Mucosa of stomach (tissue), 1 donor: ENCODE data around the gene CIDEC.

Source experiments
- H3K27me3 ChIP-seq: one replicate; pipeline ENCODE4 v1.7.0; 2013; ENCODE audit warnings: mild to moderate bottlenecking, low read length; ENCODE audit not compliant: control insufficient read depth, insufficient read depth
- H3K36me3 ChIP-seq: one replicate; pipeline ENCODE4 v1.7.0; 2013; ENCODE audit warnings: low read length; ENCODE audit not compliant: control insufficient read depth, insufficient read depth
- H3K4me1 ChIP-seq: one replicate; pipeline ENCODE4 v1.7.0; 2013; ENCODE audit warnings: mild to moderate bottlenecking, low read length; ENCODE audit not compliant: control insufficient read depth, insufficient read depth
- H3K4me3 ChIP-seq: one replicate; pipeline ENCODE4 v1.7.0; 2013; ENCODE audit warnings: low read length
- H3K9ac ChIP-seq: one replicate; pipeline ENCODE4 v1.7.0; 2013; ENCODE audit warnings: mild to moderate bottlenecking, low read length, moderate library complexity
- H3K9me3 ChIP-seq: one replicate; pipeline ENCODE4 v1.7.0; 2013; ENCODE audit warnings: mild to moderate bottlenecking, low read length, moderate library complexity; ENCODE audit not compliant: control insufficient read depth
- donor health status: Pancreatic carcinoma.

CIDEC gene

GRCh38 chr3:9879830-9880549 is at the start of gene CIDEC:
Gene CIDEC, minus strand, starts transcription at chr3:9880253. Its CDS starts 1,767 bp downstream, at chr3:9878486.
- H3K27me3 ChIP-seq: no peaks in the 10 kb centered on the region
- H3K4me1 ChIP-seq: peaks cover 24% of the 10 kb centered on the region
- H3K36me3 ChIP-seq: no peaks in the 10 kb centered on the region
- no peaks in the 10 kb centered on the region for H3K9me3 ChIP-seq
- no peak within 1 kb of the TSS for H3K9ac ChIP-seq
- no peak within 1 kb of the TSS for H3K4me3 ChIP-seq

DNA sequence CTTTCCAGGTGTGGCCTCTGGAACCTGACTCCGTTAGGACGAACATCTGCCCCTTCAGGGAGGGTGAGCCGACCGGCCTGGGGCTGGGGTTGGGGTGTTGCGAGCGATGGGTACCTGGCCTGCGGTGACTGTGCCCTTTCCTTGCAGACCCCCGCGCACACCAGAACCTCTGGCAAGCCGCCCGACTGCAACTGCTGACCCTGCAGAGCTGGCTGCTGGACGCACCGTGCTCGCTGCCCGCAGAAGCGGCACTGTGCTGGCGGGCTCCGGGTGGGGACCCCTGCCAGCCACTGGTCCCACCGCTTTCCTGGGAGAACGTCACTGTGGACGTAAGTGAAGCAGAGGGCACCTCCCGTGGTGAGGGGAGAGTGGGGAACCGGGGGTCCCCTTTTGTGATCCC is 48.1 kb upstream of the CIDEC start:
- no peaks in the 10 kb centered on the region for H3K27me3 ChIP-seq
- no peaks in the 10 kb centered on the region for H3K36me3 ChIP-seq
- no peak overlapping the region for H3K9ac ChIP-seq
- H3K4me1 ChIP-seq: peaks cover 9% of the 10 kb centered on the region
- no peaks in the 10 kb centered on the region for H3K9me3 ChIP-seq
- no peak overlapping the region for H3K4me3 ChIP-seq

DNA sequence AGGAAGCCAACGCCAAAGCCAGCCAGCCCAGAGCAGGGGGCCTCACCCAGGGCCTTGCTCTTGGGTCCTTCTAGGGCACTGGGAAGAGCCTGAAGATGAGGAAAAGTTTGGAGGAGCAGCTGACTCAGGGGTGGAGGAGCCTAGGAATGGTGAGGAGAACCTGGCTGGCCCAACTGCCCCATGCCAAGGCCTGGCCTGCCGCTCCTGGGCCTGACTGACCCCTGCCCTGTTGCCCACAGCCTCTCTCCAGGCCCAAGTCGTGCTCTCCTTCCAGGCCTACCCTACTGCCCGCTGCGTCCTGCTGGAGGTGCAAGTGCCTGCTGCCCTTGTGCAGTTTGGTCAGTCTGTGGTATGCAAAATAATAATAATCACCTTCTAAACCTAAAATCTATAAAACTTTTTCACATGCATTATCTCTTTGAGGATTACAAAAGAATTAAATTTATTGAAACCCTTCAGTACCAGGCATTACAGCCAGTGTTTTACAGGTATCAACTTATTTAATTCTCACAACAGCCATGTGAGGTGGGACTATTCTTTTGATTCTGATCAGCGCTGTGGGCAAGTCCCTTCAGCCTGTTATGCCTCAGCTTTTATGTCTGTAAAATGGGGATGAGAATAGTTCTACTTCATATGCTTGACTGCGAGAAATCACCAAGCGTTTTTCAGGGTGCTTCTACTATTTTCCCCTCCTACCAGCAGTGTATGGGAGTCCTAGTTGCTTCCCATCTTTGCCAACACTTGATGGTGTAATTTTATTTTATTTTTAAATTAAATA is 38.4 kb upstream of the CIDEC start:
- Histone ChIP-seq H3K4me3 (no peak overlapping the region), H3K9ac (no peak overlapping the region), H3K4me1 (peaks cover 42% of the 10 kb centered on the region), H3K9me3 (no peaks in the 10 kb centered on the region), H3K36me3 (no peaks in the 10 kb centered on the region), H3K27me3 (no peaks in the 10 kb centered on the region)

GRCh38 chr3:9917820-9918219 is 37.8 kb upstream of the CIDEC start:
- Histone ChIP-seq H3K27me3 (no peaks in the 10 kb centered on the region), H3K9me3 (no peaks in the 10 kb centered on the region), H3K9ac (peak overlapping the region; percentile 81), H3K36me3 (no peaks in the 10 kb centered on the region), H3K4me3 (peak overlapping the region; percentile 64), H3K4me1 (peaks cover 42% of the 10 kb centered on the region)

- Histone ChIP-seq H3K4me3 (peak within 1 kb of the TSS; percentile 64), H3K4me1 (peaks cover 46% of the 10 kb centered on the region)
These were observed 37.0 kb upstream of the CIDEC start, which contains the start of gene IL17RC for GRCh38 chr3:9916734-9917680. Gene IL17RC, plus strand, starts transcription at chr3:9917098. Its CDS starts 218 bp downstream, at chr3:9917316.

GRCh38 chr3:9916346-9916733 is 36.3 kb upstream of the CIDEC start:
- peaks cover 49% of the 10 kb centered on the region for H3K4me1 ChIP-seq
- no peaks in the 10 kb centered on the region for H3K27me3 ChIP-seq
- peaks cover 3% of the 10 kb centered on the region for H3K36me3 ChIP-seq
- H3K9me3 ChIP-seq: no peaks in the 10 kb centered on the region
- H3K4me3 ChIP-seq: peak overlapping the region; percentile 64
- peak overlapping the region; percentile 81 for H3K9ac ChIP-seq

More at GRCh38 chr3:9916734-9917680, 37.0 kb upstream of the CIDEC start, which contains the start of gene IL17RC:
- no peaks in the 10 kb centered on the region for H3K36me3 ChIP-seq
- no peaks in the 10 kb centered on the region for H3K27me3 ChIP-seq
- H3K9ac ChIP-seq: peak within 1 kb of the TSS; percentile 81
- no peaks in the 10 kb centered on the region for H3K9me3 ChIP-seq

DNA sequence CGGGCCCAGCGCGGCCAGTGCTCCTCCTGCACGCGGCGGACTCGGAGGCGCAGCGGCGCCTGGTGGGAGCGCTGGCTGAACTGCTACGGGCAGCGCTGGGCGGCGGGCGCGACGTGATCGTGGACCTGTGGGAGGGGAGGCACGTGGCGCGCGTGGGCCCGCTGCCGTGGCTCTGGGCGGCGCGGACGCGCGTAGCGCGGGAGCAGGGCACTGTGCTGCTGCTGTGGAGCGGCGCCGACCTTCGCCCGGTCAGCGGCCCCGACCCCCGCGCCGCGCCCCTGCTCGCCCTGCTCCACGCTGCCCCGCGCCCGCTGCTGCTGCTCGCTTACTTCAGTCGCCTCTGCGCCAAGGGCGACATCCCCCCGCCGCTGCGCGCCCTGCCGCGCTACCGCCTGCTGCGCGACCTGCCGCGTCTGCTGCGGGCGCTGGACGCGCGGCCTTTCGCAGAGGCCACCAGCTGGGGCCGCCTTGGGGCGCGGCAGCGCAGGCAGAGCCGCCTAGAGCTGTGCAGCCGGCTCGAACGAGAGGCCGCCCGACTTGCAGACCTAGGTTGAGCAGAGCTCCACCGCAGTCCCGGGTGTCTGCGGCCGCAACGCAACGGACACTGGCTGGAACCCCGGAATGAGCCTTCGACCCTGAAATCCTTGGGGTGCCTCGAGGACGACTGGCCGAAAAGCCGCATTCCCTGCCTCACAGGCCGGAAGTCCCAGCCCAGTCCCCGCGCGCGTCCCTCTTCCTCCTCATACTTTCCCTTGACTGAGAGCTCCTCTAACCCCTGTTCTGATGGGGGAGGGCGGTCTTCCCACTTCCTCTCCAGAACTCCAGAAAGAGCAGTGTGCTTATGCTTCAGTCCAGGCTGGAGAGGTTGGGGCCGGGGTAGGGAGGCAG is 35.4 kb upstream of the CIDEC start:
- H3K4me3 ChIP-seq: peak overlapping the region; percentile 25
- H3K9ac ChIP-seq: peak overlapping the region; percentile 22
- peaks cover 6% of the 10 kb centered on the region for H3K36me3 ChIP-seq
- H3K4me1 ChIP-seq: peaks cover 49% of the 10 kb centered on the region
- no peaks in the 10 kb centered on the region for H3K27me3 ChIP-seq
- no peaks in the 10 kb centered on the region for H3K9me3 ChIP-seq

DNA sequence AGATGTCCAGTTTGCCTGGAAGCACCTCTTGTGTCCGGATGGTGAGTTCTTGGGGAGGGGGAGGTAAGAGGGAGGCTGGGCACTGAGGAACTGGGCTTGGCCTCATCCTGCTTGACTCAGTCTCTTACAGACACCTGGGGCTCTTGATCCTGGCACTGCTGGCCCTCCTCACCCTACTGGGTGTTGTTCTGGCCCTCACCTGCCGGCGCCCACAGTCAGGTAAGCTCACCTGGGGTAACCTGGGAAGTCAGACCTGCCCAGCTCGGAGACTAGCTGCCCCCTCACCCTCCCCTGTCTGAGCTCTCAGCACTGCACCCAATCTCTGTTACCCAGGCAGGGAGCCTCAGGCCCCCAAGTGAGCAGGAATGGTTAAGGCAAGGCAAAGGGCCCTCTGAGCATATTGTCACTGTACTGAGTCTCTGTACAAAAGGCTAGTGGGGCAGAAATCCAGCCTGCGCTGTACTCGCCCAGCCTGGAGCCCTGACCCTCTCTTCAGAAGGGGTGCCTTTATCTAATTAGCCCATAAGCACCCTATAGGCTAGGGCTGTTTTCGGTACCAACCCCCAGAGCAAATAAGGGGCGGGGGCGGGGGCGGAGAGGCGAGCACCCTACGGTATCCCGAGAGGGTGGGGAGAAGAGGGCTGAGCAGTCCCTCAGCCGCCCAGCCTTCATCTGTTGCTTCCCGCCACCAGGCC is 34.7 kb upstream of the CIDEC start:
- H3K4me3 ChIP-seq: no peak overlapping the region
- H3K9me3 ChIP-seq: no peaks in the 10 kb centered on the region
- H3K9ac ChIP-seq: peak overlapping the region; percentile 61
- peaks cover 49% of the 10 kb centered on the region for H3K4me1 ChIP-seq
- no peaks in the 10 kb centered on the region for H3K27me3 ChIP-seq
- peaks cover 7% of the 10 kb centered on the region for H3K36me3 ChIP-seq

- Histone ChIP-seq H3K9ac (peak overlapping the region; percentile 61), H3K9me3 (no peaks in the 10 kb centered on the region)
These were observed 34.0 kb upstream of the CIDEC start for GRCh38 chr3:9914011-9914410.

DNA sequence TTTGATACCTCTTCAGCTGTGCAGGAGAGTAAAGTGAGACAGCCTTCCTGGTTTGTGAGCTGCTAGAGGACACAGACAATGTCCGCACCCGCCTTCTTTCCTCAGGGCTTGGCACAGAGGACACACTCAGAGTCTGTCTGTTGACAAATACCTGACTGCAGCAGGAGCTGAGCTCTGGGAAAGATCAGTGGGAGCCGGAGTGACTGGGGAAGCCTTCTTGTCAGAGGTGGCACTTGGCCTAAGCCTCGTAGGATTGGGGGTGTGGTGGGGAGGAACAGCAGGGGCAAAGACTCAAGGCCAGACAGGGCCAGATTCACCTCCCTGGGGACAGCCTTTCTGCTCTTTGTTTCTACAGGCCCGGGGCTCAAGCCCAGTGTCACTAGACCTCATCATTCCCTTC is 33.5 kb upstream of the CIDEC start:
- Histone ChIP-seq H3K36me3 (peaks cover 12% of the 10 kb centered on the region), H3K27me3 (no peaks in the 10 kb centered on the region), H3K9ac (no peak overlapping the region), H3K4me1 (peaks cover 49% of the 10 kb centered on the region), H3K9me3 (no peaks in the 10 kb centered on the region), H3K4me3 (no peak overlapping the region)

More at GRCh38 chr3:9914011-9914410, 34.0 kb upstream of the CIDEC start:
- Histone ChIP-seq H3K4me3 (no peak overlapping the region), H3K4me1 (peaks cover 49% of the 10 kb centered on the region), H3K36me3 (peaks cover 12% of the 10 kb centered on the region), H3K27me3 (no peaks in the 10 kb centered on the region)
